ENCODE data around the gene ZNF628. TPM values are rescaled to one million over a fixed set of nuclear protein-coding genes. Genes with fewer than 3 reads are reported as not detected.
A peak's percentile ranks its signal among the peaks of the same experiment; 100 is the strongest.

ZNF628 gene
- total RNA-seq, 1 experiment from 2014 or later = 21.7 TPM

- ATAC-seq (peak; percentile 55), DNase-seq (ENCODE audit: low read depth, low spot score) (no peak)
- intact Hi-C loops (cut with micrococcal nuclease; ENCODE audit: unreplicated experiment) (no loop called here), in situ Hi-C loops (cut with HindIII; ENCODE audit: low pct_unique_long_range_greater_than_20kb, low sequenced_read_pairs) (no loop called here)
- BruUV-seq (replicated peaks) = no TSS peak
- TF ChIP-seq TCF7L2 (IDR thresholded peaks at IDR 0.05; ENCODE audit: low read depth, low read length) (no peak), CTCF (IDR thresholded peaks at IDR 0.05) (no peak; the same call in 1 of the 2 replicates), POLR2AphosphoS5 (IDR thresholded peaks at IDR 0.05; ENCODE audit: low read depth, low read length) (no peak; the same call in 1 of the 2 replicates), REST (IDR thresholded peaks at IDR 0.05; ENCODE audit: insufficient read depth in 1 of 2, low read depth in 2 of 2, low read length in 1 of 2) (no peak), SIN3A (IDR thresholded peaks at IDR 0.05; ENCODE audit: borderline replicate concordance, insufficient read depth, low read depth, low read length) (no peak)
- Histone ChIP-seq H3K9me3 (ENCODE audit: control insufficient read depth, insufficient read depth, low read depth, low read length) (no peaks in the 10 kb centered on the region), H3K27ac (ENCODE audit: low read length) (no peak overlapping the region), H3K27me3 (ENCODE audit: control insufficient read depth, insufficient read depth, low read length) (peaks cover 6% of the 10 kb centered on the region), H3K4me1 (ENCODE audit: control insufficient read depth, insufficient read depth, low read length) (peaks cover 3% of the 10 kb centered on the region), H3K36me3 (ENCODE audit: control insufficient read depth, insufficient read depth, low read length) (0 out of 2 replicates have a peak, but pooled peaks cover 3% of the 10 kb centered on the region), H3K4me3 (ENCODE audit: low read depth in 2 of 2, low read length in 2 of 2) (no peak overlapping the region)
- POLR2A ChIA-PET = no interaction called here
- CTCF ChIA-PET = interaction anchor here (0.7 to 1.4 kb wide), 2 partner anchors 14 to 33 kb away, joined by 3 to 6 read pairs; no protein-coding TSS in a partner anchor
Observed at GRCh38 chr19:55452749-55453346, 23.6 kb upstream of the ZNF628 start.

- CTCF ChIA-PET = interaction anchor here (0.6 to 1.4 kb wide), 3 partner anchors 14 to 70 kb away, joined by 3 to 6 read pairs (median 6); no protein-coding TSS in a partner anchor
- no peak for DNase-seq (ENCODE audit: low read depth, low spot score)
- TF ChIP-seq REST (IDR thresholded peaks at IDR 0.05; ENCODE audit: insufficient read depth in 1 of 2, low read depth in 2 of 2, low read length in 1 of 2) (no peak), CTCF (IDR thresholded peaks at IDR 0.05) (no peak), TCF7L2 (IDR thresholded peaks at IDR 0.05; ENCODE audit: low read depth, low read length) (no peak), POLR2AphosphoS5 (IDR thresholded peaks at IDR 0.05; ENCODE audit: low read depth, low read length) (no peak), SIN3A (IDR thresholded peaks at IDR 0.05; ENCODE audit: borderline replicate concordance, insufficient read depth, low read depth, low read length) (no peak)
- peak; percentile 11; the same call in 1 of the 2 replicates for ATAC-seq
- H3K36me3 ChIP-seq (ENCODE audit: control insufficient read depth, insufficient read depth, low read length) = 0 out of 2 replicates have a peak, but pooled peaks cover 3% of the 10 kb centered on the region
- intact Hi-C loops (cut with micrococcal nuclease; ENCODE audit: unreplicated experiment) (no loop called here), in situ Hi-C loops (cut with HindIII; ENCODE audit: low pct_unique_long_range_greater_than_20kb, low sequenced_read_pairs) (no loop called here)
- TSS peak; percentile 54 for BruUV-seq (replicated peaks)
- H3K9me3 ChIP-seq (ENCODE audit: control insufficient read depth, insufficient read depth, low read depth, low read length) = no peaks in the 10 kb centered on the region
- peaks cover 6% of the 10 kb centered on the region for H3K27me3 ChIP-seq (ENCODE audit: control insufficient read depth, insufficient read depth, low read length)
- POLR2A ChIA-PET = no interaction called here
- no peak overlapping the region for H3K27ac ChIP-seq (ENCODE audit: low read length)
- H3K4me3 ChIP-seq (ENCODE audit: low read depth in 2 of 2, low read length in 2 of 2) = no peak overlapping the region
- H3K4me1 ChIP-seq (ENCODE audit: control insufficient read depth, insufficient read depth, low read length) = no peaks in the 10 kb centered on the region; the same call in 1 of the 2 replicates
Observed at GRCh38 chr19:55453511-55454260, 22.7 kb upstream of the ZNF628 start.
